HG03378 (cell line): ENCODE results near the gene TSC2.

Experiments used
- ATAC-seq: cut with Tn5 transposase; IDR thresholded peaks from one replicate; pipeline ENCODE4 v1.9.1; 2021; ENCODE audit warnings: mild to moderate bottlenecking, moderate library complexity; ENCODE audit not compliant: unreplicated experiment

TSC2 gene

DNA sequence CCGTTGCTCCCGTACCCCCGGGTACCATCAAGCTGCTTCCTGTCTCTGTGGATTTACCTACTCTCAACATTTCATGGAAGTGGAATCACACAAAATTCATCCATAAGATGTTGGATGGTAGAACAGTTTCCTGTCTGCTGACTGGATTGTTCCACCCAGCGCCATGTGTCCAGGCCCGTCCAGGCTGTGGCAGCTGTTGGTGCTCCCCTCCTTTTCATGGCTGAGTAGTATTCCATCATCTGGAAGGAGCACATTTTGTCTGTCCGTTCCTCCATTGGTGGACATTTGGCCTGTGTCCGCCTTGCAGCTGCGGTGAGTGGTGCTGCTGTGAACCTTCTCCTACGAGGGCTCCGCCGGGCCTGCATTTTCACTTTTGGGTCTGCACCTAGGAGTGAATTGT is 18.4 kb downstream of the TSC2 start:
- ATAC-seq = no peak

DNA sequence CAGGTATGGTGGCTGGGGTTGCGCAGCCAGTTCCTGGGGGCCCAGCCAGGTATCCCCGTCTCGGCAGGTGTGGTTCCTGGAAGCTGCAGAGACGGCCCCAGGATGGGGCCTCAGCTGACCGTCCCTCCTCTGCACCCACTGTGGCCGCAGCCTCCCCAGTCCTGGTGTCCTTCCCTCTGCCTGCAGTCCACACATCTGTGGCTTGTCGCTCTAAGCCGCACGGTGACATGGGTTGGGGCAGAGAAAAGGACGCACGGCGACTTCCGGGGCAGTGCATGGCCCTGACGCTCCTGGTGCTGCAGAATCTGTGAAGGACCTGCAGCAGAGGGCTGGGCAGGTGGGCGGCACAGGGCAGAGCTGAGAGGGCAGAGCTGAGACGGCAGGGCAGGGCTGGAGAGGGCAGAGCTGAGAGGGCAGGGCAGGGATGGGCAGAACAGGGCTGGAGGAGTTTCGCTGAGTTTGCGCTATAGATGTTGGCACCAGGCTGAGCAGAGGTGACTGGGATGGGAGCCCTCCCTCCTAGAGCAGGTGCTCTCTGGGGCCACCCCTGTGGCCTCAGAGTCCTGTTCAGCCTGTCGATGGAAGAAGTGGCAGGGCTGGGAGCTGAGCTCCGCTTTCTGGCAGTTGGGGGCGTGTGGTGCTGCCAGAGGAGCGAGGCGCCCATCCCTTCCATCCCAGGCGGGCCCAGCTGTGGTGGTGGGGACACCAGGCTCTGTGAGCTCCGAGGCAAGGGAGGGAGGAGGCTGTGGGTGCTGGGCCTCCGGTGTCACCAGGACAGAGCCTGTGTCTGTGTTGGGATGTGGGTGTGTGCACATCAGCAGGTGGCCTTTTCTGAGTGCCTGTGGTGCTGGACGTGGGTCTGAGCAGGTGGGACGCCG is 23.0 kb downstream of the TSC2 start:
- no peak for ATAC-seq

DNA sequence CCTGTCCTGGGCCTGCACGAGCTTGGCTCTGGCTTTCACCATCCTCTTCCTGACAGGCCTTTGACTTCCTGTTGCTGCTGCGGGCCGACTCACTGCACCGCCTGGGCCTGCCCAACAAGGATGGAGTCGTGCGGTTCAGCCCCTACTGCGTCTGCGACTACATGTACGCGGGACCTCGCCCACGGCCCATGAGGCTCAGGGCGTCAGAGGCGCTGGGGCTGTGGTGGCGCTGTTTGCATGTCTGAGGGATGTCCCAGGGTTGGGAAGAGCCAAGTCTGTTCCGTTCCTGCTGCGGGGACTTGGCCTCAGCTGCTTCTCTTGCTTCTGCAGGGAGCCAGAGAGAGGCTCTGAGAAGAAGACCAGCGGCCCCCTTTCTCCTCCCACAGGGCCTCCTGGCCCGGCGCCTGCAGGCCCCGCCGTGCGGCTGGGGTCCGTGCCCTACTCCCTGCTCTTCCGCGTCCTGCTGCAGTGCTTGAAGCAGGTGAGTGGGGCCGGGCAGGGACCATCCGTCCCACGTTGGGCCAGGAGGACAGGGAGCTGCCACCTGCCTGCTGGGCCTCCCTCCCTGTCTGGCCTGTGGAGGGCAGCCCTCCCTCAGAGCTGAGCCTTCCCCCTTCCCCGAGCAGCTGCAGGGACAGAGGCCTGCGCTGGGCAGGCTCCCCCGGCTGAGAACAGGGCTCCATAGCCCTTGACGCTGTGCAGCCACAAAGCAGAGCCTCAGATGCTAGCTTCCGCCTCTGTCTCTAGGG is 23.8 kb downstream of the TSC2 start:
- ATAC-seq = no peak

DNA sequence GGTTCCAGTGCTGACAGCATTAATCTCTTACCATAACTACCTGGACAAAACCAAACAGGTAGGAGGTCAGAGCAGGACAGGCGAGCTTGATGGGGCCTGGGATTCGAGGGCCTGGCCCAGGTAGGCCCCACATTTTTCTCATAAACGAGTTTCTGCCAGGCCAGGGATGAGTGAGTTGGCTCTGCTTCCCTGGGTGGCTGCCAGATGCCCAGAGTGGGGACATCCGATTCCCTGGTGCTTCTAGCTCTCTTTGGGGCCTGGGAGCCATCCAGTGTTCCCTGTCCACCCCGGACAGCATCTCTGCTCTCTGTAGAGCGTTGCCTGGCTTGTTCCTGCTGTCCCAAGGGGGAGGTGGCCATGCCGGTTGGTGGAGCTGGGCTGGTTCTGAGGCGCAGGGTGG is 25.1 kb downstream of the TSC2 start:
- ATAC-seq = no peak

DNA sequence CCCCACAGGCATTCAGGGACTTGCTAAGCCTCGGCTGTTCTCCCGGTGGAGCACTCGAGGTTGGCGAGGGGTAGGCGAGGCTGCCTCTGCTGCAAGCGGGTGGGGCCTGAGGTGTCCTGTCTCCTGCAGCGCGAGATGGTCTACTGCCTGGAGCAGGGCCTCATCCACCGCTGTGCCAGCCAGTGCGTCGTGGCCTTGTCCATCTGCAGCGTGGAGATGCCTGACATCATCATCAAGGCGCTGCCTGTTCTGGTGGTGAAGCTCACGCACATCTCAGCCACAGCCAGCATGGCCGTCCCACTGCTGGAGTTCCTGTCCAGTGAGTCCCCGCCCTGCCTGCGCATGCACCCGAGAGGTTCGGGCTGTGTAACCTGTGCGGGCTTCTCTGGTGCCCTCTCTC is 26.3 kb downstream of the TSC2 start:
- ATAC-seq = no peak

DNA sequence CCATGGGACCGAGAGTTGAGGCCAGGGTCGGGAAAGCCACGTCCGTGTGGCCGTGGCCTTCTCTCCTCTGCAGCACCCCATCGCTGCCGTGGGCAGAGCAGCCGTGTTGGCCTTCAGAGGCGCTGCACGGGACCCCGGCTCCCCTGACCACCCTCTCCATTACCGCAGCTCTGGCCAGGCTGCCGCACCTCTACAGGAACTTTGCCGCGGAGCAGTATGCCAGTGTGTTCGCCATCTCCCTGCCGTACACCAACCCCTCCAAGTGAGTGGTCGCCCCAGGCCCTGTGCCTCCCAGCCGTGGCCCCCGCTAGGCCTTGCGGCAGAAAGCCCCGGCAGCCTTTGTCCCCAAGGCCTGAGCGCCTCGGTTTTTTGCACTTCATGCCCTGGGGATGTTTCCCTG is 27.8 kb downstream of the TSC2 start:
- ATAC-seq = no peak

DNA sequence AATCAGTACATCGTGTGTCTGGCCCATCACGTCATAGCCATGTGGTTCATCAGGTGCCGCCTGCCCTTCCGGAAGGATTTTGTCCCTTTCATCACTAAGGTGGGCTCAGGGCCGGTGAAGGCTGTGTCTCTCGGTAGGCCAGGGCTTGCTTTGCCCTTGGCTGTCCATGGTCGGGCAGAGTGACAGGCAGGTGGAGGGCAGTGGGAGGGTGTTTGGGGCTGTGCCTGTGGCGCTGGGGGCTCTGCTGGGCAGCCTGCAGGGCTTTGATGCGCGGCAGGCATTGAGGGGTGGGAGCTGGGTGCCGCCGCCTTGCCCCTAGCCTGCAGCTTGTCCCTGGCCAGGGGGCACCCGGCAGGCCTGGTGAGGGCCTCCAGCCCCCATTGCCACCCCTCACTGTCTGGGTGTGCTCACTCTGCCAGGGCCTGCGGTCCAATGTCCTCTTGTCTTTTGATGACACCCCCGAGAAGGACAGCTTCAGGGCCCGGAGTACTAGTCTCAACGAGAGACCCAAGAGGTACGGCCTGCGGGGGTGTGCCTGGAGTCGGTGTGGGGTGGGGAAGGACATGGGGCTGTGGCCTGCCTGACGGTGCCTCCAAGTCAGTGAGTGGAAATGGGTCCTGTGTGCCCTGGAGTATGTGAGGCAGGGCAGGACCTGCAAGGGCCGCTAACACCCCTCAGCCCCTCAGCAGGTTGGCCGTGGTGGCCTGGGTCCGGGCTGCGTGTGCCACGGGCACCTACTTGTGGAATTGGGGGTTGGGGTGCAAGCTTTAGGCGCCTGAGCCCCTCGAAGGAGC is 28.5 kb downstream of the TSC2 start:
- no peak for ATAC-seq

DNA sequence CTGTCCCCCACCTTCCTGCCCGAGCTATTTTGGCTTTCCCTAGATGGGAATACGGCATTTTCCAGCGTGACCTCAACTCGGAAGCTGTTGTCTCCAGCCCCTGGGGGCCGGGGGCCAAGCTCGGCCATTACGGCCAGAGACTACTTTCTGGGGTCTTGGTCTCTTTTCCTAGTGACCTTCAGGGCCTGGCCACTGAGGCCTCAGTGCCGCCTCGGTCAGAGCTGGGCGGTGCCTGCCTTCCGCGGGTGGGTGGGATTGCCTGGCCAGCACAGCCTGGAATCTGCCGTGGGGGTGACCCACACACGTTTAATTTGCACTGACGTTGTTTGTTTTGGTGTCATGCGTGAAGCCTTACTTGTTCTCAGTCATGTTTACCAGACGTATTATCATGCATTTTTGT is 29.2 kb downstream of the TSC2 start:
- ATAC-seq = no peak

DNA sequence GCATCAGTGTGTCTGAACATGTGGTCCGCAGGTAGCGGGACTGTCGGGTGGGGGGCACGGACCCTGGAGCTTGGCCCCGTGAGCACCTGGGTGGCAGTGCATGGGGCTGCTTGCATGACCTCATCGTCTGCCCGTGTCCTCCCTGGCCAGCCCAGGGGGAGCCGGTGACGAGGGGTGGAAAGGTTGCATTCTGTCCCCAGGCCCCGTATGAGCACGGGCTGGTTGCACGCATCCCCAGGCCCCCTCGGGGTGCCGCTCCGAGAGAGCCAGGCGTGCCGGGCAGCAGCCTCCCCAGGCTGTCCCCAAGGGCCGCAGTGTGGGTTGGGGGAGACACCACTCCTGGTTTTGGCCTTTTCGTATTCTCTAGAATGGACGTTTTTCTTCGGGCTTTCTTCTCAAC is 29.9 kb downstream of the TSC2 start:
- no peak for ATAC-seq

DNA sequence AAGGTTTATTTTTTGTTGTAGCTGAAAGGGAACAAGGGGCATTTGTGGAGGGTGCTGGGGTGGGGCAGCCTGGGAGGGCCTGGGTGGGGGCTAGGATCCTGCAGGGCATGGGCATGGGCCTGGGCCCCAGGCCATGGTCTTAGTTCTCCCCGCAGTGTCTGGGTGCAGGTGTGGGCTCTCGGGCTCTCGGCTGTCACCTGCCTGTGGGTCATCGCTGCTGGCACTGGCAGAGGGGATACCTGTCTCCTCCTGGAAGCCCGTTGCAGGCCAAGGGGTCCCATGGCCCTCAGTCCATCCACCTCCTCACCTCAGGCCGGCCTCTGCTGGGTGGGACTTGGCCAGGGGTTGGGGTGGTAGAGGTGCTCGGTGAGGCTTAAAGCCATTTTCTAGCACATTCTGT is 30.3 kb downstream of the TSC2 start:
- ATAC-seq = no peak

DNA sequence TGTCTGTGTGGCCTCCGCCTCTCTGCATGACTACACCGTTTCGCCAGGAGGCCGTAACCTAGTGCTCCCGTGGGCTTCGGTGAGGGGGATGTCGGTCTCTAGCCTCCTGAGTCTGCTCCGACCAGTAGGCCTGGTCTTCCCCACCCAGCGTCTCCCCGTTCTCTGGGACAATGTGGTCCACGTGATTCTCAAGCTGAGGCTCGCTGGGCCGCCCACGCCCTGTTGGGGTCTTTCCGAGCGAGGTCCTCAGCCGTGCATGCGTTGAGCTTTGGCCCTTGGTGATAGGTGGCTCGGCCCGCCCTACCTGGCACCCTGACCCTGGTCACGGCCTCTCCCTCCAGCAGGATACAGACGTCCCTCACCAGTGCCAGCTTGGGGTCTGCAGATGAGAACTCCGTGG is 30.9 kb downstream of the TSC2 start:
- ATAC-seq = no peak

DNA sequence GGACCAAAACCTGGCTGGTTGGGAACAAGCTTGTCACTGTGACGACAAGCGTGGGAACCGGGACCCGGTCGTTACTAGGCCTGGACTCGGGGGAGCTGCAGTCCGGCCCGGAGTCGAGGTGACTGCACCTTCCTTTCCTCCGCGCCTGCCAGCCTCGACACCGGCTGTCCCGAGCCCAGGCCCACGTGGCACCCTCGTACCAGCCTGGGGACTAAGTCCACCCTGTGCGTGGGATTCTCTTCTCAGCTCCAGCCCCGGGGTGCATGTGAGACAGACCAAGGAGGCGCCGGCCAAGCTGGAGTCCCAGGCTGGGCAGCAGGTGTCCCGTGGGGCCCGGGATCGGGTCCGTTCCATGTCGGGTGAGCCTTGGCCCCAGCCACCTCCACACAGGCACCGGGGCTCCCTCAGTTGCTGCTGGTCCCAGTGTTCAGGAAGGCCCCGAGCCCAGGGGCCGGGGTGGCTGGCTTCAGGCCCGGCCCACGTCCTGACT is 31.6 kb downstream of the TSC2 start:
- no peak for ATAC-seq

DNA sequence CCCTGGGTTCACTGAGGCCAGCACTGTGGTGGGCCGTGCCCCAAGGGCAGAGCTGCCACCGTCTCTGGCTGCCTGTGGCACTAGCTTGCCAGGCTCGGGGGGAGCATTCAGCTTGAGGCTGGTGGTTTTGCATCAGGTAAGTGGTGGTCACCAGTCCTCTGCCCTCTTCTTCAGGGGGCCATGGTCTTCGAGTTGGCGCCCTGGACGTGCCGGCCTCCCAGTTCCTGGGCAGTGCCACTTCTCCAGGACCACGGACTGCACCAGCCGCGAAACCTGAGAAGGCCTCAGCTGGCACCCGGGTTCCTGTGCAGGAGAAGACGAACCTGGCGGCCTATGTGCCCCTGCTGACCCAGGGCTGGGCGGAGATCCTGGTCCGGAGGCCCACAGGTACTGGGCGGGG is 32.2 kb downstream of the TSC2 start:
- no peak for ATAC-seq

DNA sequence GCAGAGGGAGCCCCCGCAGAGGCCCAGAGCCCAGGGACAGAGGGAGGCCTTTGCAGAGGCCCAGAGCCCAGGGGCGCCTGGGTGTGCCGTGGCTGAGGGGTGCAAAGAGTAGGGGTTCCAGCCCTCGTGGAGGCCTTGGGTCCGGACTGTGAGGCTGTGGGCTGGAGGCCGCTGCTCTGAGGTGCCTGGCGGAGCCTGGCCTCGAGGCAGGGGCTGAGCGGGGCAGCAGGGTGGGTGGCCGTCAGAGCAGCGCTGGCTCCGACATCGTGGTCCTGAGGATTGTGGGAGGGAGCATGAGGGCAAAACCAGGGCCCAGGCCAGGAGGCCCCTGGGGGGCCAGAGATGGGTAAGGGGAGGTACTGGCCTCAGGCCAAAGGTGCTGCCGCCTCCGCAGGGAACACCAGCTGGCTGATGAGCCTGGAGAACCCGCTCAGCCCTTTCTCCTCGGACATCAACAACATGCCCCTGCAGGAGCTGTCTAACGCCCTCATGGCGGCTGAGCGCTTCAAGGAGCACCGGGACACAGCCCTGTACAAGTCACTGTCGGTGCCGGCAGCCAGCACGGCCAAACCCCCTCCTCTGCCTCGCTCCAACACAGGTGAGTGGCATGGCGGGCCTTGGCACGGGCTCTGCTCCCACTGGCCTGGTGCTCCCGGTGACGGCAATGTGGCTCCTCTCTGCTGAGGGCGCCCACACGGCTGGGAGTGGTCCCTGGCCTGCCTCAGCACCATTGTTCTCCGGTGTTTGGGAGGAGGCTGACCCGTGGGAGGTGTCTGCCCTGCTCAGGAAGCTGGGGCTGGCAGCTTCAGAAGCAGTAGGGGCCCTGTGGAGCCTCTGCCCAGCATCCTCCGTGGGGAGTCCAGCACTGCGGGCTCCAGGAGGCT is 33.7 kb downstream of the TSC2 start:
- ATAC-seq = no peak

DNA sequence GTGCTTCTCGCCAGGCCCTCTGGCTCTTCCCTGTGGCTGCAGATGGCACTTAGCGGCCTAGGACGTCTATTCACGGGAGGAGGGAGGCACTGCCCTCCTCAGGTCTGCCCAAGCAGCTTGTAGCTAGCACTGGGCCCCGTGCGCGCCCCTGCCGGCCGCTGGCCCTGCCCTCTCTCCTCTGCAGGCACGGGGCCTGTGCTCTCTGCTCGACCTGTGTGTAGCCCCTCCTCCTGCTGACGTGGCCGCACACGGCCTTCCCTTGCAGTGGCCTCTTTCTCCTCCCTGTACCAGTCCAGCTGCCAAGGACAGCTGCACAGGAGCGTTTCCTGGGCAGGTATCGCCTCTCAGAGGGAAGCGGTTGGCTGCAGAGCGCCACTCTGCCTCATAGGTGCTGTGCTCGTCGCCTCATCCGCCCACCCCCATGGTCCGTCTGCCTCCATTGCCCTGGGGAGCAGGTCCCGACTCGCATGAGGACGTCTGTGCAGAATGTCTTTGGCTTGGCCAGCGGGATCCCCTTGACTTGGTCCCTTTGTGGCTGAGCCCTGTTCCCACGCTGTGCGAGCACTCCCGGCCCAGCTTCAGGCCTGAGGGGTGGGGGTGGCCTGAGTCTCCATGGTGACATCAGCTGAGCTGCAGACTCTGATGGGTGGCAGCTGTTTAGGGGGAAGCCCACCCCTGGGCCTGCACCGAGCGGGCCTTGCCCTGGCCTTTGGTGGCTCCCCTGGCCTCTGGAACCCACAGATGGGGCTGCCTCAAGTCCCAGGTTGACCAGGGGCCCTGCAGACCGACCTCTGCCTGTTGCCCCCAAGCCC is 34.6 kb downstream of the TSC2 start:
- ATAC-seq = no peak

DNA sequence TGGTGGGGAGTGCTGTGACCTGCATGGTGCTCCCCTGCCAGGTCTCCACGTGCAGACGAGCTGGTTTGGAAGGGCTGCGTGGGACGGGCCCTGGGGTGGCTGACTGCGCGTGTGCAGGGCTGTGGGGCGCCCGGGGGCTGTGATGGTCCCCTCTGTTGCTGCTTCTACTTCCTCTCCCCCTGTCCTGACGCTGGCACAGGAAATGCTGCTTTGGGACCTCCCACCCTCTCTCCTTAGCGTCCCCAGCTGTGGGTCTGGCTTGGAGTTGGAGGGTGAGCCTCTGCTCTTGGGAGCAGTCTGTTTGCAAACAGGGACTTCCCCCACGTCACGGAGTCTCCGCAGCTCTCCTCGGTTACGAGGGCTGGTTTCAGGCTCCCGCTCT is 35.2 kb downstream of the TSC2 start:
- no peak for ATAC-seq

DNA sequence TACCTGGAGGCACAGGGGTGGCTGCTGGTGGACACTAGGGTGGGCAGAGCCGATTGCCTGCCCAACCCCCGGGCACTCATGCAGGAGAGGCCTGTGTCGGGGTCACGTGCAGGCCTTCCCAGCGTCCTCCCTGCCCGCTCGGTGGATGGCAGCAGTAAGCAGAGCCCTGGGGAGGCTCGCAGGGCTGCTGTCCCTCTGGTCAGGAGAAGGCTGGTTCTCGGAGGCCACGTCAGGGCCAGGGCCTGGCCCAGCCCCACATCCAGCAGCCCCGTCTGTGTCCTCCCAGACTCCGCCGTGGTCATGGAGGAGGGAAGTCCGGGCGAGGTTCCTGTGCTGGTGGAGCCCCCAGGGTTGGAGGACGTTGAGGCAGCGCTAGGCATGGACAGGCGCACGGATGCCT is 35.6 kb downstream of the TSC2 start:
- ATAC-seq = no peak

DNA sequence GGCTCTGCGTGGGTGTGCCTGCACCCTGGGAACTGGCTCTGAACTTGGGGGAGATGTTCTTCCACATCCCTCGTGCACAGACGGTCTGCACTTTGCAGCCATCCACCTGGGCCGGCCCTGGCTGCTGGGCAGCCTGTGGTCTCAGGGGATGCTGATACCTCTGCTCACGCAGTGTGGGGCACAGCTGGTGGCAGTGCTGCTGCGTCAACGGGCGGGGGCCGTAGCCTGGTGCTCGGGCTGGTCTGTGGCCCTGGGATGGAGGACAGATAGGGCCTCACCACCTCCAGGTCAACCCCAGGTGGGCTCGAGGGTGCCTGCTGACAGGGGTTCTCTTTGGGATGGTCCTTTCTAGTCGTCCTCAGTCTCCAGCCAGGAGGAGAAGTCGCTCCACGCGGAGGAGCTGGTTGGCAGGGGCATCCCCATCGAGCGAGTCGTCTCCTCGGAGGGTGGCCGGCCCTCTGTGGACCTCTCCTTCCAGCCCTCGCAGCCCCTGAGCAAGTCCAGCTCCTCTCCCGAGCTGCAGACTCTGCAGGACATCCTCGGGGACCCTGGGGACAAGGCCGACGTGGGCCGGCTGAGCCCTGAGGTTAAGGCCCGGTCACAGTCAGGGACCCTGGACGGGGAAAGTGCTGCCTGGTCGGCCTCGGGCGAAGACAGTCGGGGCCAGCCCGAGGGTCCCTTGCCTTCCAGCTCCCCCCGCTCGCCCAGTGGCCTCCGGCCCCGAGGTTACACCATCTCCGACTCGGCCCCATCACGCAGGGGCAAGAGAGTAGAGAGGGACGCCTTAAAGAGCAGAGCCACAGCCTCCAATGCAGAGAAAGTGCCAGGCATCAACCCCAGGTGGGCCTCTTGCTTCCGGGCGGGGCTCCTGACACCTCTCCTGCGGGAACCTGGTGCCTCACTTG is 36.3 kb downstream of the TSC2 start:
- ATAC-seq = no peak
